Effector CD4-positive, alpha-beta T cell (primary cell): Measurements from ENCODE around the gene COLQ.

Source experiments
- DNase-seq: peaks from one replicate; pipeline ENCODE4 v3.0.0-alpha.2; 2020

COLQ gene

GRCh38 chr3:15519096-15519495, 2.4 kb downstream of the COLQ start:
- no peak for DNase-seq

GRCh38 chr3:15514663-15515340, 6.7 kb downstream of the COLQ start:
- DNase-seq: no peak

DNA sequence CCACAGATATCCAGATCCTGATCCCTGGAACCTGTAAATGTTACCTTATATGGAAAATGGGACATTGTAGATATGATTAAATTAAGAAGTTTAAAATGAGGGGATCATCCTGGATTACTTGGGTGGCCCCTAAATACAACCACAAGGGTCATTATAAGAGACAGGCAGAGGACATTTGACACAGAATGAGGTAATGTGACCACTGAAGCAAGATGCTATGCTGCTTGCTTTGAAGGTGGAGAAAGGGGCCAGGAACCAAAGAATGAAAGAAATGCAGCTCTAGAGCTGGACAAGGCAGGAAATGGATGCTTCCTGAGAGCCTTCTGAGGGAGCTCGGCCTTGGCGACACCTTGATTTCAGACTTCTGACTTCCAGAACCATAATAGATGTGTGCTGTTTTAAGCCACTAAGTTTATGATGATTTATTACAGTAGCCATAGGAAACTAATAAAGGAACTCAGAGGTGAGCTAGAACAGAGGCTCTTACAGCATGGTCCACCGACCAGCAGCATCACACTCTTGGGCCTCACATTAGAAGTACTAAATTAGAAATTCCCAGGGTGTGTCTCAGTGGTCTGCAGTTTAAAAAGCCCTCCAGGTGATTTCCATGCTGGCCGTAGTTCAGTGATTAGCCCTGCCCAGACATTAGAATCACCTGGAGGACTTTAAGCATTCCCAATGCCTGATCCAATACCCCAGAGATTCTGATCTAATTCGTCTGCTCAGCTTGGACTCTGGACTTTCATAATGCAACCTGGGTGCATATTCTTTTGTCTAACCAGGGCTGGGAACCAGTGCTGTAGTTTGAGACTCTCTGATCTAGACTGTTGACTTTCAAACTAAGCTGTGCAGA, 7.5 kb downstream of the COLQ start:
- no peak for DNase-seq

DNA sequence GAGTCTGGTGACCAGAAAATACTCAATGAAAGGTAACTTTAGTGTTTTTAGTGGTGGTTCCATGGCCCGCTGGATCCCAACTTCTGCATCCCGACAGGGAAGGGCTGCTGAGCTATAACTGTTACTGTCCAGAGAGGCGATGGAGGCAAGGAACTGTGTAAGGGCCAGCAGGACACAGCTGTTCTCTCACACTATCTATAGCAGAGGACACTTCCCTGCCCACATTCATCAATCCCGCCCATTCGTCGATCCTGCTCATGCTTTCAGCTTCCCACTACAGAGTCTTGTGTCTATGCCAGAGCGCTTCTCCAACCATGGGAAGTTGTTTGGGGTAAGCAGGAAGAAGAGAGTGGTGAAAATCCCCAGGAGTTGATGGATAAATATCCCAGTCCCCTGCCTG, 8.4 kb downstream of the COLQ start:
- DNase-seq: no peak

- no peak for DNase-seq
Observed at GRCh38 chr3:15512166-15512565, 9.3 kb downstream of the COLQ start.

DNA sequence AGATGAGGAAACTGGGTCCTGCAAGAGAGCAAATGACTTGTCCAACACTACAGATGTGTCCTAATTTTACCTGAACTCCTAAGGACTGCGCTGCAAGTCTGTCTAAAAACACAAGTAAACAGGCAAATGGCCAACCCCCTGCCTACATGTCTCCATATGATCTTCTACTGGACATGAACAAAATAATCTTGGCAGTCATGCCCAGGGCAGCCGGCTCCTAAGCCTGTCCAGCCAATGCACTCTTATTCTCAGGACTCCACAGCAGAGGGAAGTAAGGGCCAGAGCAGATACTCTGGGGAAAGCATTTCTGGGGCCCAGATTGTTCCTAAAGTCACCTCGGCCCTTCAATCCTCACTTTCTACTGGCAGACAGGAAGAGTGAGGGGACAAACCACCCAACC, 10.3 kb downstream of the COLQ start:
- no peak for DNase-seq

GRCh38 chr3:15510493-15510892, 11.0 kb downstream of the COLQ start:
- no peak for DNase-seq

DNA sequence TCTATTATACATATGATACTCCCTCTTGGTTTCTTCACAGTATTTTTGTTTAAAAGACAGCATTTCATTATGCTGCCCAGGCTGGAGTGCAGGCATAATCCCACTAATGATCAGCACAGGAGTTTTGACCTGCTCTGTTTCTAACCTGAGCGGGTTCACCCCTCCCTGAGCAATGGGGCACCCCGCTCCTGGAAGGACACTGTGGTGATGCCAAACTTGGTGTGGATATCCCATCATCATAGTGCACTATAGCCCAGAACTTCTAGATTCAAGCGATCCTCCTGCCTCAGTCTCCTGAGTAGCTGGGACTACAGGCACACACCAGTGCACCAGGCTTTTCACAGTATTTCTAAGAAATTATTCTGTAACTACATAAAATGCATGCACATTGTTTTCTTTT, 14.9 kb downstream of the COLQ start:
- DNase-seq: no peak

- no peak for DNase-seq
Observed at GRCh38 chr3:15505479-15506165, 15.9 kb downstream of the COLQ start.

DNA sequence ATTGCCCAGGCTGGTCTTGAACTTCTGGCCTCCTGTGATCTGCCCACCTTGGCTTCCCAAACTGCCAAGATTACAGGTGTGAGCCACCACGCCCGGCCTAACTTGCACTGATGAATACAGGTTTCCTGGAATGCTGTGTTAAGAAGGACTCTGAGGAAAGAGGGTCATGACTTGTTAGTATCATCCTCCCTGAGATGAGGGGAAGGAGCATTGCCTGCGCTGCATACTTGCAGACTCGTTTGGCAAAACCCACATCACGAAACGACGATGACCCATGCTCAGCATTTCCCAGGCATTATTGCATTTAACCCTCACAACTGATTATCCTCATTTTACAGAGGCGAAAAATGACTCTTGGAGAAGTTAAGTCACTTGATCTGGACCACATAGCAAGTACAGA, 18.9 kb downstream of the COLQ start:
- DNase-seq: no peak

DNA sequence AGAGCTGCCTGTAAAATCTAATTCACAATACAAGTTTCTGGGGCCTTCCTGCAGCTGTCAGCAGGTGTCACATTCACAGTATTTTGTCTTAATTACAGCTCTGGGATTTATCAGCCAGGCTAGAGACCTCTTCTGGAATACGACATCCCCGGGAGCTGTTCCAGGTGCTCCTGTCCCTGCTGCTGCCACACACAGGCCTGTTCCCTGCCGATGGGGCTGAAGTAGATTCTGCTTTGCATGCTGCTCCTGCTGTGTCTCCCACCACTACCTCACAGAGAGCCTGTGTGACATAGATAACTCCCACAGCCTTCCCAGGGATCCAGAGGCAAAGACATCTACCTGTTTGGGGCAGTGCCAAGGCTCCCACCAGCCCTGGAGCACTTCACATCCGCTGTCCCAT, 20.4 kb downstream of the COLQ start:
- DNase-seq: no peak

- no peak for DNase-seq
Observed at GRCh38 chr3:15500107-15500724, 21.3 kb downstream of the COLQ start.

DNA sequence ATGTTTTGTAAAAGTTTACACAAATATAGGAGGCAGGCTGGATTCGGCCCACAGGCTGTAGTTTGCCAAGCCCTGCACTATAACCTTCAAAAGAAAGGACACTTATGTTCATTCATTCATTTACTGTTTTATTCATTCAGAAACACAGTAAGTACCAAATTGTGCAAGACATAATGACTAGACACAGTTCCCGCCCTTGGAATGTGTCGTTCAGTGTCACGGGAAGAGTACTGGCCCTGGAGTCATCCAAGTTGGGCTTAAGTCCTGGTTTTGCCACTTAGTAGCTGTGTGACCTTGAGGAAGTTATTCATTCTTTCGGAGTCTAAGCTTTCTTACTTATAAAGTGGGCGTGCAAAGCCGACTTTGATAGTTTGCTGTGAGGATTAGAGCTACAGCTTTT, 22.0 kb downstream of the COLQ start:
- DNase-seq: no peak

GRCh38 chr3:15498431-15499214, 22.9 kb downstream of the COLQ start:
- DNase-seq: no peak

DNA sequence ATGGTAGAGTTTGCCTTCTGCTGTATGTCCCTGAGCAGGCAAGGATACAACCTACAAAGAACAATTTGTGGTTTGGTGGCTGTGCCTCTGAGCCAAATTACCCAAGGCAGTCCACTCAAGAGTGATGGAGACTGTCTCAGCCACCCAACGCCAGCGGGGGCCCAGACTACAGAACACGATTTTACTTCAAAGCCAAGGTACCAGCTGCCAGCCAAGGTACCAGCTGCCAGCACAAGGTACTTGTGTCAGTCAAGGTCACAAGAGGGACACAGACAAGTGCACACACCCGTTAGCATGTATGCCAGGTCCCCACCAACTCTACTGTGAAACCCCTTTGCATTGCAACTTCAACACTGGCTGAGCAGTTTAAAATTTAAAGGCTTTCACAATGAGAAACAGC, 23.5 kb downstream of the COLQ start:
- DNase-seq: no peak

GRCh38 chr3:15496341-15496664, 25.2 kb downstream of the COLQ start:
- no peak for DNase-seq

DNA sequence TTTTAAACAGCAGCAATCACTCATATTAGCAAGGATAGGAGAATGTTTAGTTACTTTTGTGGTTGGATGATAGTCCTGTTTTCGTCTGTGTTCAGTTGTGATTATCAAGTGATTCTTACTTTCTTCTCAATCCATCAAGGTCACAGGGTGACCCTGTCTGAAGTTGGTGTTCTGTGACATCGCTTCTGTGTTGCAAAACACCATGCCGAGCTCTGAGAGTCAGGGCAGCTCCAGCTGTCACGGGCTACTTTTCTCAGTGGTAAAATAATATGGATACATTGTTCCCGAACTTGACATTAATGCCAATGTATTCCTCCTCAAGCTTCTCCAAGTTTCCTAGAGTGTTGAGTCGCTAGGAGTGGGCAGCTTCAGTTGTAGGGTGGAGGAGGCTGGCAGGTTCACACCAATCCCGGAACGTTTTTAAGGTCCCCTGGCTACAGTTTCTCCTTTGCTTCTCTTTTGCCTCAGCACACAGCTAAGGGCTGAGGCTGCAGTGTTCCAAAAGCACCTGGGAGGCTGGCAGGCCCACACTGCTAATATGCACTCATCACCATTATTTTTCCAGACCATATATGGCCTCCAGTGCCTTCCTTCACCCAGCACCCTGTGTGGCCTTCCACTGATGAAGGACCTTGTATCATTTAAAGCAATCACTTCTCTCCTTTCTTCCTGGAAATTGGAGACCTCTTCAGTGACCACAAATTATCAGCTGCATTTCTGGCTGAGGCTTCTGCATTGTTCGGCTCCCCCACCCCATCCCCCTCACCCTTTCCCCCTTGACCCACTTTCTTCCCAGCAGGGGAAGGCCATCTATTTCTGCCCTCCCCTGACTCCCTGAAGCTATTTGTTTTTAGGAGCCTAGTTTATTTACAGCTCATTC, 25.8 kb downstream of the COLQ start:
- DNase-seq: no peak

DNA sequence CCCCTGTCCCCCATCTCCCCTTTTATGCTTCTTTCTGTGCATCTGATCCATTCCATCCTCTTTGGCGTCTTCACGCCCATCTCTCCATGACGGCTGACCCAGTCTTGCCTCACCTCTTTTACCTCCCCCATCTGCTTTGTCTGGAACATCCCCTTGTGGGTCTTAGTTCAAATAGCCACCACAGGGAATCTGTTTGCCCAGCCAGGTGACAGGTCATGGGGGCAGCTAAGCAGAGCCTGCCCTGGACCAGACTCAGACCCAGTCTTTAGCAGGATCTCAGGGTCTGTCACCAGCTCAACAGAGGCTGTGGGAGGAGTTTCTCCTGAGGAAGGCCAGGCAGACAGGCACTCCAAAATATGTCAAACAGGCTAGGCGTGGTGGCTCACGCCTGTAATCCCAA, 28.1 kb downstream of the COLQ start:
- no peak for DNase-seq

- no peak for DNase-seq
Observed at GRCh38 chr3:15492847-15493360, 28.6 kb downstream of the COLQ start.

DNA sequence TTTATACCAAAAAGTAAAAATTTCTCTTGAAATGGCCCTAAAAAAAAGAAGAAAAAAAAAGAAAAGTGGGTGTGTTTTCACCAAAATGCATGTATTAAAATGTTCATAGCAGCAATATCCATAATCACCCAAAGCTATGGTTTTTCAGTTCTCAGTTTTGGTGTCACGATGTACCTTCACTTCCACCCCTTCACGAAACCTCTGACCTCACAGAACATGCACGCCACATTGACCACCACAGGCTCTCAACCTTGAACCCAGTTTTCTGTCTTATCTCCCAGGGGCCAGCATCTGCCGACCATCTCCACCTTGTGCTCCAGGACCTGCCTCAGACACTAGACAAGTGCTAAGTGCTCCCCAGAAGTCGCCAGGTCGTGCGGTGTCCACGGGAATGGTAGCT, 30.4 kb downstream of the COLQ start:
- DNase-seq: no peak

- DNase-seq: no peak
Observed at GRCh38 chr3:15490158-15490557, 31.3 kb downstream of the COLQ start.

DNA sequence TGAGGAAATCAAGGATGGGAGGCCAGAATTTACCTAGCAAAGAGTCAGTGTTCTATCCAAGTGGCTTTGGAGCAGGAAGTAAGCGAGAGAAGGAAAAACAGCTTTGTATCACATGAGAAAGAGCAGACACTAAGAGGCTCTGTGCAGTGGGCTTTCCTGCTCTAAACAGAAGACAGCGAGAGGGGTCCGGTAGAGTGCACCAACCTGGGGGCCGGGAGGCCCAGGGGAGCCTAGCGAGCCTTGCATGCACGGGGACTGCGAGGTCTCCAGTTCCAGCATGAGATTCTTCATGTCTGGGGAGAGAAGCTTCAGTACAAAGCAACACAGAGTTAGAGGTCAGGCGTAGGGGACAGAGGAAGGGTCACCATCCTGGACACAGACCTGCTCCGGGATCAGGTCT, 33.5 kb downstream of the COLQ start:
- no peak for DNase-seq
